ENCODE data around the gene EDEM2.
"Not testable (repeated sequence)": the region's sequence is repeated elsewhere in the genome, so short reads cannot be mapped to it uniquely, and the experiment has no call there.

The EDEM2 gene

GRCh38 chr20:35121186-35121585 lies 25.9 kb downstream of the EDEM2 start:
- no peak for DNase-seq

- no peak for DNase-seq
Observed at GRCh38 chr20:35120012-35120701, 27.0 kb downstream of the EDEM2 start.

GRCh38 chr20:35117629-35118028 lies 29.5 kb downstream of the EDEM2 start:
- DNase-seq, result no peak

DNA sequence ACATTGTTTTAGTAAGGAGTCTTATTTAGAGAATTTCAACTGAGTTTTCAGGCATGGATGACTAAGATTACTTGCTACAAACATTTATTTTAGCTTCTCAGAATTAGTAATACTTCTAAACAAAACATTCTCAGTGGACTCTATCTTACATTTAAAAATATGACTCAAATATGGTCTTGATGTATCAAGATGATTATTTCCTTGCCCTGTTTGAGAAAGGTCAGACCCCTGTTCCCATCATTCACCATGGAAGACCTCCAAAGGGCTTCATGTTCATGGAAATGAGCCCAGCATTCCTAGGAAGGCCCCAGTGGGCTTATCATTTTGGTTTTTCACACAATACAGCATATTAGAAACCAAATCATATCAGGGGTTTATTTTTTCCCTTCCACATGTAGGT lies 29.9 kb downstream of the EDEM2 start:
- DNase-seq, result no peak

- DNase-seq, result no peak
Observed at GRCh38 chr20:35116258-35116657, 30.9 kb downstream of the EDEM2 start.

GRCh38 chr20:35115606-35116005 lies 31.5 kb downstream of the EDEM2 start:
- DNase-seq, result no peak

GRCh38 chr20:35112276-35112675 lies 34.9 kb downstream of the EDEM2 start:
- not testable (repeated sequence) for DNase-seq

DNA sequence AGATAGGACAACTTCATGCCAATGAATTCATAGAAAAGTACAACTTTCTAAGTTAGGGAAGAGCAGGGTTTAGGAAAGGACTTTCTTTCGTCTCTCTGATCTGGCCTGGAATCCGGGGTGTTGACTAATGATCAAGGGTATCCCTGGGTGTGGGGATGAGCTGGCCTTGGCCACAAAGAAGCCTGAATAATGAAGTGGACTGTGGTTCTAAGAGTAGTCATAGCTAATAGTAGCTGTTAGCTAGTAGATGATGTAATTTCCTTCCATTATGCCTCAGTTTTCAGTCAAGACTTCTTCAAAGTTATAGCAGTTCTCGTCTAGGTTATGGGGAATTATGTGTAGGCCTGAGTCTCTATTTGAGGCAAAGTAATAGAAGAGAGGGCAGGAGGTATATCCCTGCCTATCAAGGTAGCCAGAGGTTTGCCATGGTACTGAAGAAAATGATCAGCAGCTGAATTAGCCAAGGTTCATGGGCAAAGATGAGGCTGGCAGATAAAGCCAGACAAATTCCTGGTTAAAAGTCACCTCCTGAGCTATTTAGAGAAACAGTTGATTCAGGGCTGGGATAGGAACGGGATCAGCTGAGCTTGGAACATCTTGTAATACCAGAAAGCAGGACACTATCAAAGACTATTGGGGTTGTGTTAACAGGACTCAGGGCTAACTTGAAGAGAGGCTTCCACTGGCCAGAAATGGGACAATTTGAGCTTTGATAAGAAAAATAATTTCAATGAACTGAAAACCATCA lies 35.8 kb downstream of the EDEM2 start:
- no peak for DNase-seq

DNA sequence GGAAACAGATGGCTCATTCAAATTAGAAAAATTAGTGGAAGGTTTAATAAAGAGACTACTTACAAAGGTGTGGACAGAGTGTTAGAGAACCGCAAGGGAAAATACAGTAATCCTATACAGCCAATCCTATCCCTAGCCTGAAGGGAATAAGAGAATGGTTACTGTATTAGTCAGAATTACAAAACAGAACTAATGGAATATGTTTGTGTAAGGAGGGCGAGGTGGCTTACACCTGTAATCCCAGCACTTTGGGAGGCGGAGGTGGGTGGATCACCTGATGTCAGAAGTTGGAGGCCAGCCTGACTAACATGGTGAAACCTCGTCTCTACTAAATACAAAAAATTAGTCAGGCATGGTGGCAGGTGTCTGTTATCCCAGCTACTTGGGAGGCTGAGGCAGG lies 38.2 kb downstream of the EDEM2 start:
- DNase-seq, result no peak

DNA sequence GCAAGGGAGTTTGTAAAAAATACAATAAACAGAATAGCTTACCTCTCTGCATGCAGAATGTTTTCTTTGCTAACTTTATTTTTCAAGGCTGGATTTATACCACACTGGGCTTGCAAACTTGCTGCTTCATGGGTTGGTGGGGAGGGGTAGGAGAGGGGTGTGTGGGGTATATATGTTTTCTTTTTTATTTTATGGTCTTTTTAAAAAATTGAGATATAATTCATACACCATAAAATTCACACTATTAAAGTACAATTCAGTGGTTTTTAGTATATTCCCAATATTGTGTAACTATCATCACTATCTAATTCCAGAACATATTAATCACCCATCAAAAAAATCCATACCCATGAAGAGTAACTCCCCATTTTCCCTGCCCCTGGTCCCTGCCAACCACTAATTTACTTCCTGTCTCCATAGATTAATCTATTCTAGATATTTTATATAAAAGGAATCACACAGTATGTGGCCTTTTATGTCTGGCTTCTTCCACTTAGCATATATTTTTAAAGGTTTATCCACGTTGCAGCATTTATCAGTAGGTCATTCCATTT lies 40.2 kb downstream of the EDEM2 start:
- no peak for DNase-seq

DNA sequence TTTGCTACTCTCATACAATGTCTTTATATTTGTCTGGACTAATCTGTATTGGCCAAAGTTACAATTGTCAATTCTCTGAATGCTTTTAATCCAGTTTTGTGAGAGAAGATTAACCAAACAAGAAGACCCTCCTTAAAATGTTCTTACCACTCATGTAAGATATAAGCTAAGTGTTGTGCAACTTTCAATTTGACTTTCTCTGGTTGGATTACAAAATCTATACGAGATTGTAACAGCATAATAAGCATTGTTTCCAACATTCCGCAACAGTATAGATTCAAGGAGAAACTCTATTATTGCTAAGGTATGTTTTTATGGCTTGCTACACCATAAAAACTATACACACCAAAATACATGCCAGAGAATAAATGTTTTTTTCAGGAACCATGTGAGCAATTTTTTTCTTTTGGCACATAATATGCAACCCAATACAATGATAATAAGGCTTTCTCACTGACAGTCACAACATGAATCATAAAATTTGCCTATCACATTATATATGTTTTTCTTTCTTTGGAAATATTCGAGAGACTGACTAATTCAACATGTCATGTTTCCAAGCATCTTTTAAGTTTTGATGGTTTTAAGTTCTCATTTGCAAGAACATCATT lies 42.3 kb downstream of the EDEM2 start:
- no peak for DNase-seq

DNA sequence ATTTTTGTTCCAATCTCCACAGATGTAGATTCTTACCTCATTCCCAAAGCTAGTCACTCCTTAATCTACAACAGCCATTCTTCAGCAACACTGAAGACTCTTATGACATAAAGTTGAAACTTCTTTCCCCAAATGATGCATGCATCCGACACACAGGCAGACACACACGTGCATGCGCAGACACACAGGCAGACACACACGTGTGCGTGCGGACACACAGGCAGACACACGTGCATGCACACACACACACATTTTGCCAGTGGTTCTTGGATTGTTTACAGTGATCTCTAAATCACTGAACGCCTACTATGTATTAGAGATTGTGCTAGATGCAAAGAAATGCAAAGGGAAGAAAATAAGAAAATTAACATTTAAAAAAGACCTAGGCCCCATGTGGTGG lies 45.5 kb downstream of the EDEM2 start:
- DNase-seq, result no peak

DNA sequence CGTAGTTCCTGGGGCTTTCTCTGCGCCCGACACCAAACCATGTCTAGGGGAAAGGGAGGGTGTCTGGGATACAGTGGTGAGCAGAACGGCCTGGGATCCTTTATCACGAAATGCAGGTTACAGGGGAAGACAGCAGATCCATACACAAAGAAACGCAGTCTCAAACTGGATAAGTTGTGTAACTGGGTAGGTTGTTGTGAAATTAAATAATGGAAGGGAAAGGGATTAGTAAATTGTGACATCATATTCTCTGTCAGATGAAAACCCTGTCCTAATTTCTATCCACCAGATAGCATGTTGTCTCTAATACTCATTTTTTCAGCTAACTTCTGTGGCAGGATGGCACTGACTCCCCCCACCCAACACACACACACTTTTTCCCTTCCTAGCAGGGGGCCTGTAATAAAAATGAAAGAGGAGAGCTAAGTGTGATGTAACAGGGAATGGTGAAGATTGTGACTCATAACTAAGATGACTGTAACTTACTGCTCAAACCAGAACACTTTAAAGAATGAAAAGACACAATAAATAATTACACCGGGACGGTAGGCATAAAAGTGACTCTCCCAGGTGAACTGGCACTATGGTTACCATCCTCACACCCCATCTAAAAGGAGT lies 53.8 kb downstream of the EDEM2 start:
- DNase-seq, result no peak

GRCh38 chr20:35092524-35093266 lies 54.4 kb downstream of the EDEM2 start, which contains the start of gene TRPC4AP:
TRPC4AP (minus strand) TSS chr20:35092807; CDS start chr20:35092781, 26 bp downstream.
- DNase-seq, result peak; percentile 89

GRCh38 chr20:35091816-35092523 lies 55.2 kb downstream of the EDEM2 start:
- DNase-seq, result peak; percentile 25

GRCh38 chr20:35088231-35089145 lies 58.6 kb downstream of the EDEM2 start:
- no peak for DNase-seq

GRCh38 chr20:35087791-35088190 lies 59.3 kb downstream of the EDEM2 start:
- DNase-seq, result no peak

DNA sequence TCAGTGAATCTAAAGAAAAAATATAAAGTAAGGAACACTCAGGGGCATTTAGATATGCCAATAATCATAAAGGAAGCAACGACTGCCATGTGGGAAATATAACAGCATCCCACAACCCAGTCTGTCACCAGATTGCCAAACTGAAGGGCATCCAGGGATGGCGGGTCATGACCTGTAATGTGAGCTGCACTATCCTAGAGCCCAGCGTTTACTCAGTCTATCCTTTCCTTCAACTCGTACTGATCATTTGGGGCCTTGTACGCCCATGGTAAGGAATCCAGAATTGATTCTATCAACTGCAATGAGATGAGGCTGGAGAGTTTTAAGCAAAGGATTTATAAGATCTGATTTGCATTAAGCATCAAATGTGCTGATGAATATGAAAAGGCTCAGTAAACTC lies 59.8 kb downstream of the EDEM2 start:
- DNase-seq, result no peak

DNA sequence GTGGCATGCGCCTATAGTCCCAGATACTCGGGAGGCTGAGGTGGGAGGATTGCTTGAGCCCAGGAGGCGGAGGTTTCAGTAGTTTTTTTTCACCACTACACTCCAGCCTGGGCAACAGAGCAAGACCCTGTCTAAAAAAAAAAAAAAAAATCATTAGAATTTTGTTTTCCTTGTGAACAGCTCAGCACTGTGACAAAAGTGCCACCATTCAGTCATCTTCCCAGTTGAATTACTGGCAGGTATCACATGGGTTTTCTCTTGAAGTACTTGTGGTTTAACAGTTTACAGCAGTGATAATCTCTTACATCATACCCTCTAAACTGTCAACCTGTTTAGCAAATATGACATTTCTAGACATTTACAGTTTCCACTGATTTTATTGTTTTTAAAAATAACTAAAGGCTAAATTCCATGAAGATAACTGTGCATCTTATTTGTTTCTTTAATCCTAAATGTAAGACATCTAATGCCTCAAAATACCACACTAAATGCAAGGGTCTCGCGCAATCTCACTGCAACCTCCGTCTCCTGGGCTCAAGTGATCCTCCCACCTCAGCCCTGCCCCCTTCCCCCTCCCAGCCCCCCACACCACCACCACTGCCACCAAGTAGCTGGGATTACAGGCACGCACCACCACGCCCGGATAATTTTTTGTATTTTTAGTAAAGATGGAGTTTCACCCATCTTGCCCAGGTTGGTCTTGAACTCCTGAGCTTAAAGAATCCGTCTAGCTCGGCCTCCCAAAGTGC lies 61.5 kb downstream of the EDEM2 start:
- DNase-seq, result no peak

DNA sequence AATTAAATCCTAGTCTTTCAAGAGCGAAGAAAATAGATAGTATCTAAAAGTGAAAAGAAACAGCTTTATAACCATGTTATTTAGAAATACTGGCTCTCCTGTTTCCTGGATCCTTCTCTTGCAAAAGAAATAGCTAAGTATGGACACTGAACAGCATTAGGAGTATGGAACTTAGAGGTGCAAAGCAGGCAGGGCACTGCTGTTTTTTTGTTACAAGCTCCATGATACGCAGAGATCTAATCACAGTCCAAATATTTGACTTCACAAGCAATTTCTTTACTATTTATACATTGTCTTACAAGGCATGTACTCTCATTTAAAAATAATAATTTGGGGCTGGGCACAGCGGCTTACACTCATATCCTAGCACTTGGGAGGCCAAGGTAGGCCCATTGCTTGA lies 62.1 kb downstream of the EDEM2 start:
- no peak for DNase-seq

Data from NCI-H1092 treated with DMSO at 0.1 percent for 48 hours (cell line).